Right kidney (tissue), 1 donor: ENCODE results near the gene MOB3A.

Experiments used
- DNase-seq: peaks from one replicate; pipeline ENCODE4 v3.0.0-alpha.2; 2016

Gene MOB3A

GRCh38 chr19:2046046-2046907 lies 49.8 kb downstream of the MOB3A start:
- DNase-seq = no peak

GRCh38 chr19:2045501-2046045 lies 50.6 kb downstream of the MOB3A start:
- no peak for DNase-seq

- no peak for DNase-seq
Observed at GRCh38 chr19:2044709-2045500, 51.2 kb downstream of the MOB3A start.

- no peak for DNase-seq
Observed at GRCh38 chr19:2043961-2044708, 52.0 kb downstream of the MOB3A start.

DNA sequence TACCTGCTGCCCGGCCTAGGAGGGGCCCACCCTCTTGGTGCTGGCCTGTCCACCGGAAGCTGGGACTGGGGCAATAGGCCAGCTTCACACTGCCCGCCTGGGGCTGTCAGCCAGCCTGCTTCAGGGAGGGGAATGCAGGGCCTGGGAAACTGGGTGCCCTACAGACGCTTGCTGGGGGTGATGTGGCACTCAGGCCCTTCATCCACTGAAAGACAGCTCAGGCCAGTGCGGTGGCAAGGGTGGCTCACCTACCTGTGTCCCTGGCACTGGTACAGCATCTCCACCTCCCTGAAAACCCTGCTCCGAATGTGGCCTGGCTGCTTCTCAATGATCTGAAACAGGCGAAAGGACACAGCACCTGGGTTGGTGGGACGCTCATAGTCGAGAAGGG lies 52.9 kb downstream of the MOB3A start:
- DNase-seq = no peak

DNA sequence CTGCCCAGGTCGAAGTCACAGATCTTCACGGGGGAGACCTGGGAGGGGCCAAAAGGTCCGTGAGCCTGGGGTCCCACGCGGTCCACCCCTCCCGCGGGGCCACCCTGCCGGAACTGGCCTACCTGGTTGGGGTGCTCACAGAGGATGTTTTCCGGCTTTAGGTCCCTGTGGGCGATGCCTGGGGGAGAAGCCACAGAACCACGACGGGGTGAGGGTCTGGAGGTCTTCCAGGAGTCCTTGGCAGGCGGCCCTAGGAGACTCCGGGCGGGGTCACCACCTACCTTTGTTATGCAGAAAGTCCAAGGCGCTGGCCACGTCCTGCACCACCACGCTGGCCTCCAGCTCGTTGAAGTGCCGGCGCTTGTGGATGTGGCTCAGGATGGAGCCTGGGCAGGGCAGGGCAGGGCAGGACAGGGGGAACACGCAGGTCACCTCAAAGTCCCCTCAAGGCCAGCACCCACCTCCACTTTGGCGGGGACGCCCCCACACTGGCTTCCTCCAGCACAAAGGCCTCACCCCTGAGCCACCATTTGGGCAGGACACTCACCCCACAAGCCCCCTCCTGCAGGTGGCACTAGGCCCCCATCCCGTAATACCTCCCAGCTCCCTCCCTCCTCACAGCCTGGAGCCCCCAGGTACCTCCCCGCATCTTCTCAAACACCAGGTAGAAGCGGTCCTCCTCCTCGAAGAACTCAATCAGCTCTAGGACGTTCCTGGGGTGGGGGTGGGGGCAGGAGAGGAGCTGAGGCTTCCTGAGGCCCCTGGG lies 53.5 kb downstream of the MOB3A start:
- no peak for DNase-seq

GRCh38 chr19:2041683-2042484 lies 54.2 kb downstream of the MOB3A start:
- DNase-seq = peak; percentile 79

GRCh38 chr19:2041433-2041682 lies 54.8 kb downstream of the MOB3A start:
- DNase-seq = no peak

DNA sequence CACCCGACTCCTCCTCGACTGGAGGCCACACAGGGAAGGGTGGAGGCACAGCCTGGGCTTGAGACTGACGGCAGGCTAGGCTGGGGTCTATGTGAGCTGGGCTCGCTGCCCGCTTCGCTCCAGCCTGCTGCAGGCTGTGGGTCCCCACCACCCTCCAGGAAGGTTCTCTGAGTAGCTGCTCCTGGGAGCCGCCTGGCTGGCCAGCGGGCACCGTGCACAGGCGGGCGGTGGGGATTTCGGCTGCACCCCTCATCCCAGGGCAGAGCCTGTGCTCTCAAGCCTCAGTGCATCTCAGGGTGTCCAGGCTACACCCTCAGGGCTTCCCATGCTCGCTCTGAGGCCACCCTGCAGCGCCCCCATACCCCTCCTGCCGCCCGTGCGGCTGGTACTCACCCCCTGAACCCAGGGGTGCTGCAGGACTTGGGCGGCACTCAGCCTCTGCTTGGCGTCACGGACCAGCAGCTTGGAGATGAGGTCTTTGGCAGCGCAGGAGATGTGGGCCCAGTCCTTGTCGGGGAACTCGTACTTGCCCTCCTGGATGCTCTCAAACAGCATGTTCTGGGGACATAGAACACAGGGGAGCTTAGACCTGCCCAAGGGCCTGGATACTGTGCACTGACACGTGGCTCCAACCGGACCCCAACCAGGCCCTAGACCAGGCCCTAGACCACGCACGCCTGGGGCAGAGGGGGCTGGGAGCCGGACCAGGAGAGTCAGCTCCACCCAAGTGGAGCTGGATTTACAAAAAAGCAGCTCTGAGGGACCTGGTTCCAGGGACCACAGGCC lies 55.3 kb downstream of the MOB3A start:
- no peak for DNase-seq

DNA sequence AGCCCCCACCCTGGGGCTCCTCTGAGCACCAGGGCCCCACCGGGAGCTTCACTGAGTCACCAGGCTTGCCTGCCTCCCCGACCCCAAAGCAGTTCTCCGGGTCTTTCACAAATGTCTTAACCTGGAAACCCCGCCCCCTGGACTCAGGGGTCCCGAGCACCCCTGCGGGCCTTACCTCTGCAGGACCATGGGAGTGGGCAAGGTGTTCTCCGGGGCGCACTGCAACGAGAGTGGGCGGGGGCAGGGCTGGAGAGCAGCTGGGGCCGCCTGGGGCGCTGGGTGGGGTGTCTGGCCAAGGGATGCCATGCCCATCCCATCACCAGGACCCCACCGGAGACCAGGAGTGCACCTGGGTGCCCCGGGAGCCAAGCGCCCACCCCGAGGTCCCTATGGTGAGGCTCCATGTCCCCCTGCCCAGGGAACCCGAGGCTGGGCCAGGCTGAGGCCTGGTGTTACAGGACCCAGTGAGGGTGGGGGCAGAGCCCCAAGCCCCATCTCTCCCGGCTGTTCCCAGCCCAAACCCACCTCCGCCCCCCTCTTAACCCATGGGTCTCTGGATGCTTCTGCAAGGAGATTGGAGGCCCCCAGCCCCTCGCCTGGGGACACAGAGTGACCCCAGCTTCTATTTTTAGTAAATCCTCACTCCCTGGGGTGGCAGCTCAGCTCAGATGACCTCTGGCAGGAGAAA lies 56.0 kb downstream of the MOB3A start:
- no peak for DNase-seq

DNA sequence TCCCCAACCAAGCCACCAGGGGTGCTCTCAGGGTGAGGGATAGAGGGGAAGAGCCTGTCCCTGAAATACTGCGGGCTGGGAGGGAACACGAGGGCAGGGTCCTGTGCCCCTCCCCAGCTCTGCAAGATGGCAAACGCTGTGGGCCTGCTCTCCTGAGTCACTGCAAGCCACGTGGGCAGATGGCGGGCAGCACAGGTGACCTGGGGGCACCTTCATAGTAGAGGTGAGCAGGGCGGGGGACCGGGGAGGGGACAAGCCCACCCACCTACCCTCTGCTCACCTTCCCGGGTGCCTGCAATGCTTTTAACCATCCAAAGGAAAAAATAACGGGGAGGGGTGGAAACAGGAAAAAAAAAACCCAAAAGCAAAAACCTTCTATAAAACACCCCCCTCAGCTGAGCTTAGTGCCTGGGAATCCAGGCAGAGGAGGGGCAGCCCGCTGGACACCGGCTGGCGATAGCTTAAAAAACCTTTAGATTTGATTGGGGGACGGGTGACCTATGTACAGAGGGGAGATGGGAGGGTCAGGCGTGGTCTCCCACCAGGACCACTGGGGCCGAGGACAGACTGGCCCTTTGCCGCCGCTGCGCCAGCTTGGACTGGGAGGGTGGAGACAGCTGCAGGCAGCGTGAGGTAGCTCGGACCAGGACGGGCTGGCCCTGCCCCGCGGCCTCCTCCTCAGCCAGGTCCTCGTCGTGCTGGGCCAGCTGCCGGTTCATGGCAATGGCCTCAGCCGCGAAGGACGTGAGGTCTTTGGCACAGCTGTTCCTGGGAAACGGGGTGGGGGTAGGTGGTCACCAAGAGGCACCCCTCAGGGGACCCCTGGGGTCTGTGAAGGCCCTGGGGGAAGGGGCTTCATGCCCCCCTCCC lies 56.8 kb downstream of the MOB3A start:
- DNase-seq = no peak

- no peak for DNase-seq
Observed at GRCh38 chr19:2038284-2039088, 57.6 kb downstream of the MOB3A start.

GRCh38 chr19:2037651-2038255 lies 58.4 kb downstream of the MOB3A start:
- no peak for DNase-seq

DNA sequence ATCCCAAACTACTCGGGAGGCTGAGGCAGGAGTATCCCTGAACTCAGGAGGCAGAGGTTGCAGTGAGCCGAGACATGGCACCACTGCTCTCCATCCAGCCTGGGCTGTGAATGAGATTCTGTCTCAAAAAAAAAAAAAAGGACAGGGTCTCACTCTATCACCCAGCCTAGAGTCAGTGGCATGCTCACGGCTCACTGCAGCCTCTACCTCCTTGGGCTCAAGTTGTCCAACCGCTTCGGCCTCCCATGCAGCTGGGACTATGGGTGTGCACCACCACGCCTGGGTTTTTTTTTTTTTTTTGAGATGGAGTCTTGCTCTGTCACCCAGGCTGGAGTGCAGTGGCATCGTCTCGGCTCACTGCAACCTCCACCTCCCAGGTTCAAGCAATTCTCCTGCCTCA lies 59.7 kb downstream of the MOB3A start:
- no peak for DNase-seq

GRCh38 chr19:2035590-2035991 lies 60.5 kb downstream of the MOB3A start:
- no peak for DNase-seq

DNA sequence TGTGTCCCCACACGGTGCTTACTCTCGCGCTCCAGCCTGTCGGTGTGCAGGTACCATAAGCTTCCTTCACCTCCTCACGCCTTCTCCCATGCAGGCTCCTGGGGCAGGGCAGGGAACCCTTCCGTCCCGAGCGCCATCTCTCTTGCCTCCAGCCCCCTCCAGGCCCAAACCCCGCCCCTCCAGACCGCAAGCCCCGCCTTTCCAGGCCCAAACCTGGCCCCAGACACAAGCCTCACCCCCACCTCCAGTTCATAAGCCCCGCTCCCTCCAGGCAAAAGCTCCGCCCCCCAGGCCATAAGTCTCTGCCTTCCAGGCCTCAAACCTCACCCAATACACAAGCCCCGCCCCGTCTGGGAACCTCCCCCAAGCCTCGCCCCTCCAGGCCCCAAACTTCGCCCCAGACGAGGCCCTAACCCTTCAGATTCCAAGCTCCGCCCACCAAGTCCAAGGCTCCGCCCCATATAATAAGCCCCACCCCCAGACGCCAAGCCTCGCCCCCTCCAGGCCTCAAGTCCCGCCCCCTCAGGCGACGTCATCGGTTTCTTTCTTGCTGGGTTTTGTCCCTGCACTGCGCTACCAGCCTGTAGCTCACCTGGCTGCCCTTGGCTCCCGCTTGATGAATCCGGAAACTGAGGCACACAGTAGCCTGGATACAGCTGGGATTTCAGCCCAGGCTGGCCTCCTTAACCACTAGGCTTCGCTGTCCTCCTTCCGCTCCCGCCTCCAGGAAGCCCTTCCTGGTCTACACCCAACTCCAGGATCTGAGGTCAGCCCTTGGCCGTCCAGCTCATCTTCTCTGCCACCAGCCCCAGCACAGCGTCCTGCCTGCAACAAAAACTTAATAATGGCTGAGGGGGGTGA lies 61.2 kb downstream of the MOB3A start:
- DNase-seq = no peak
